NCI-H226 (cell line): ENCODE data around the gene KRT24.

Experiments used
- DNase-seq: peaks from one replicate; pipeline ENCODE4 v3.0.0-alpha.2; 2015

KRT24 gene

GRCh38 chr17:40687106-40687505 is 16.4 kb downstream of the KRT24 start:
- DNase-seq = no peak

GRCh38 chr17:40686192-40686591 is 17.4 kb downstream of the KRT24 start:
- DNase-seq = no peak

GRCh38 chr17:40680998-40681397 is 22.6 kb downstream of the KRT24 start:
- DNase-seq = no peak

DNA sequence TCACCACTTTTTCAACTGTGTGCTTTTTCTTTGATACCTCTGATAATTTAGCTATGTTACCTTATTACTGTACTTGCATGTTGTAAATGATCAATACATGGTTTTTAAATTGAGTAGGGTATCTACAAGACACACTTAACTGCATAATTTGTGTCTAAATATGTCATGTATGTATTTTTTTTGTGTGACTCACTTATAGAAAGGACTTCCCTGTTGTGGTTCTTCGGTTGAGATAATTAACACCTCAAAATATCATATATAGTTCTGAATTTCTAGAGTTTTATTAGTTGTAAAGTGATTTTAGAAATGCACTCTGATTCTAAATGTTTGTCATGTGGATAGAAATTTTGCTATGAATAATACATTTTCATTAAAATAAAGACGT is 24.0 kb downstream of the KRT24 start:
- no peak for DNase-seq

DNA sequence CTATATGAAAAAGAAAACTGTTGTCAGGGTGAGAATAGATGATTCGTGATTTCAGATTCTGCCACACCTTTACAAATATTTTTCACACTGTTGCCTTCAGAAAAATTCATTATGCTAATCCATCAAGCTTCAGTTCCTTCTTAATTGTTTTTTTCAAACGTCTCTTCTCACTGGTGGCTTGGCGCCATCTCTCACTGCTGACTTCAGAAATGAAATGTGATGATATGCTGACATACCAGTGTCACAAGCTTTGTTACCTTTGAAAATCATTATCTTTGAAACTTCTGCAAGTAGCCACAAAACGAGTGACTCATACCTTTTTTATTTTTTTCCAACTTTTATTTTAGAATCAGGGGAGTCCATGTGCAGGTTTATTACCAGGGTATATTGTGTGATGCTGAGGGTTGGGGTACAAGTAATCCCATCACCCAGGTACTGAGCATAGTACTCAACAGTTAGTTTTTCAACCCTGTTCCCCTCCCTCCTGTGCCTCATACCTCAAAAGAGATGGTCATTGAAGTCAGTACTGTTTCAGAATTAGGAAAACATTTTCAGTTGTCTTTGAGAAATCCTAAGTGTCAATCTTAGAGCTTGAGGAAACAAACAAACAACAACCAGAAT is 24.5 kb downstream of the KRT24 start:
- no peak for DNase-seq

DNA sequence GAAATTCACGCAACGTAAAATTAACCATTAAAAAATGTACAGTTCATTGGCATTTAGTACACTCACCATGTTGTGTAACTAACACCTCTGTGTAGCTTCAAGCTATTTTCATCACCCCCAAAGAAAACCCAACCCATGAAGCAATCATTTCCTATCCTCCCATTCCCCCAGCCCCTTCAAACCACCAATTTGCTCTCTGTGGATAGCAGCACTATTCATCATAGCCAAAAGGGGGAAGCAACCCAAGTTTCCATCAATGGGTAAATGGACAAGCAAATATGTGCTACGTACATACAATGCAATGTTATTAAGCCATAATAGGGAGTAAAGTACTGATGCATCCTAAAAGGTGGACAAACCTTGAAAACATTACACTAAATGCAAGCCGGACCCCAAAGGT is 27.6 kb downstream of the KRT24 start:
- DNase-seq = no peak

DNA sequence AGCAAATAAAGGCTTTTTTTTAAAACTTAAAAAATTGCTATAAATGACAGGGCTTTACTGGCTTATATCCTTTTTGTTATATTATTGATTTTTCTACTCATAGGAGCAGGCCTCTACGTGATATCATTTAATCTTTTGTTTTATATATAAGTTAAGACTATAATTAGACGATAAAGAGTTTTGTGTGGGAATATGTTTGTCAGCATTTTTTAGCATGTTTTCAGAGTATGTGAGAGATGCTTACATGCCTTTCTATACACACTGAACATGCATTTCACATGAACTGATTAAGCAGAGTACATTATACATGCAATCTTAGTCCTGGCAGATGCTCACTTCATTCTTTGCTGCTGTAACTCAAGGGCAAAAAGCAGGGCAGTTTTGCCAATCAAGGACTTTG is 30.9 kb downstream of the KRT24 start:
- no peak for DNase-seq

GRCh38 chr17:40671282-40671681 is 32.3 kb downstream of the KRT24 start:
- no peak for DNase-seq

DNA sequence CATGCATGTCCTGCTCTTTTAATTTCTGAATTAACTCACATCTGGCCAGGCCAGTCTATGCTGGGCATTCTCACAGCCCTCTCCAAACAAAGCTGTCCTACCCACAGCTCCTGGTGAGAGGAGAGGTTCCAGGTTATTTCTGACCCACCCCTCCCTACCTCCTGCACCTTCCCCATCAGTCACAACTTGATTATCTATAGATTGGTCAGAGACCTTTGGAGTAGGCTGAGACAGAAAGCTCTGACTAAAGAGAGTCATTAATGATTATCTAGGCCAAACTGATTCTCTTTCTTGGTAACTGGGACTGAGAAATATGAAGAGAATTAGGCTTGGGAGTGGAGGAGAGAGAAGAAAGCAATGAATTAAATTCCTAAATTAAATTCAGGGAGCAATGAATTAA is 37.2 kb downstream of the KRT24 start:
- DNase-seq = no peak

DNA sequence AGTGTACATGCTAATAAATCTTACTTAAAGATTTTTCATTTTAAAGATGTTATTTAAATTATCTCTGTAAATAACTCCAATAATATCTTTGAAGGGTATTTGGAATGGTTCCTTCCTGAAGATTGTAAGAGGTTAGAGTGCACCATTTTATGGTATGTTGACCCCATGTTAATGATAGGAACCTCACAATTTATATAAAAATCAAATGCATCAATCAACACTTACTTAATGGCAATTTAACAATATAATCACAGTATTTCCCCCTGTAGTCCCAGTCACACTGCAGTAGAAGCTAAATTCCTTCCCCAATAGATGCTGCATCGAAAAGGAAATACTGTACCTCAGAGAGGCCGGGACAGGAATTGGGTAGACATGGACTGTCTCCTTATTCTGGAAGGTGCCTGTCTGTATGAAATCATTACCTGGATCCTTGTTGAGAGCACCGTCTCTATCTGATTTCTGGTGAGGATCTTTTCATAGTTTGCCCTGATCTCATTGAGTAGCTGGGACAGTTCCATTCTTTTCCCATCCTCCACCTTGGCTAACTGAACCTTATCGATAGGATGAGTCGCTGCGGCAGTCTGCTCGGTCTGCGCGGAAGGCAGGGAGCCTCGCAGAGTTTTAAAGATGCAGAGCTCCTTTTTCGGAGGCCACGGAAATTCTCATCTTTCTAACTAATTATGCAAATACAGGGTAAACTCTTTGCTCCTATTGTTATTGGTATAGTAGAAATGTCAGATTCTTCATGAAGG is 38.8 kb downstream of the KRT24 start, which contains the start of gene KRT222:
Gene KRT222, minus strand, starts transcription at position 596 of the 752 bp plus-strand sequence. Its CDS starts 78 bp downstream, at position 518.
- DNase-seq = no peak

GRCh38 chr17:40663252-40663651 is 40.3 kb downstream of the KRT24 start:
- DNase-seq = no peak

GRCh38 chr17:40659911-40660310 is 43.6 kb downstream of the KRT24 start:
- DNase-seq = no peak

DNA sequence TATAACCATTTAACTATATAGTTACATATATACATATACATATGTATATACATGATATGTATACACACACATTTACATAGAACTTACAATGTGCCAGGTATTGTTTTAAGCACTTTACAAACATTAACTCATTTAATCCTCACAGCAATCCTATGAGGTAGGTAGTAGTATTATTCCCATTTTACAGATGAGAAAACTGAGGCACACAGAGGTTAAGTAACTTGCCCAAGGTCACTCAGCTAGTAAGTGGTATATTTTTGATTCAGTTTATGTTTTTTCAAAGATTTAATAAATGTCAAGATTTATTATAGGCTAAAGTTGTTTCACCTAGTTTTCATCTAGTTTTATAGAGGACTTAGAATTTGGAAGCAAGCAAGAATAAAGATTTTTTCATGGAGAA is 45.2 kb downstream of the KRT24 start:
- no peak for DNase-seq

DNA sequence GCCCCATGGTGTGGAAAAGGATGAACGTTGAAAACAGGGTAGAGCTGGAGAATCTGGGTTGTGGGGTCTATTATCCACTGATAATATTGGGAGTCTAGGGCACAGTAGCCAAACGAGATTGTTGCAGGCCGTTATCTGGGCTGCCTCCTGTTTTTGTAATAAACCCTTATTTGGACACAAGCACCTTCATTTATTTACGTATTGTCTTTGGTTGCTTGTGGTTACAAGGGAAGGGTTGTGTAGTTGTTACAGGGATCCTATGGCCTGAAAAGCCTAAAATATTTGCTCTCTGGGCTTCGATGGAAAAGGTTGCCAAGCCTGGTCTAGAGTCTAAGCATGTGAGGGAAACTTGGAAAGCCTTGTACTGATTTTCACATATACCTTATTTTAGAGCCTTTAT is 51.6 kb downstream of the KRT24 start:
- DNase-seq = no peak

DNA sequence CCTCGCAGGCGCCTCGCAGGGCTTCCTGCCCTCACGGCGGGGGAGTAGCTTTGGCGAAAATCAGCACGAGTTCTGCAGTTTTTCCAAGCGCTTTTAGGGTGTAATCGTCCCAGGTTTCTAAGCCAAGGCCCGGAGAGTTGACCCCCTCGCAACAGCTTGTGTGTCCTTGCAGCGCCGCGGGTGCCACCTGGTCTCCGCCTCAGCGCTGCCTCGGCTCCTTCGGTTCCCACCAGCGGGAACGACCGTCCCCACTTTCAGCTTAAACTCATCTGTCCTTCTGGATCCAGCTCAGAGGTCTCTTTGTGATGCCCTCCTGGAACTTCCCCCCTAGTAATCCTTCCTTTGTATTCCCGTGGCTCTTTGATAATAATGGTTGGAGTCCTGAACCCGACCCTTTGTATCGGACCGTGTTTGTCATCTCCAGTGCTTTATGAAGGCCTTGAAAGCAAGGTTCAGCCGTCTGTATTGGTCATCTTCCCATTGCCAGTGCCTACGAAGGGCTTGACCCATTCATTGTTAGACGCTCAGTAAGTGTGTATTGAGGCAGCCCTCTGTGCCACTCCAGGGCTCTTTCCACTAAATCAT is 55.1 kb downstream of the KRT24 start:
- no peak for DNase-seq
